GM20000 (cell line): ENCODE results near the gene MAPK1IP1L.

Experiments used
- DNase-seq: peaks from one replicate; pipeline ENCODE4 v3.0.0; 2012; ENCODE audit warnings: low spot score
- TF ChIP-seq, protein P1 (sequence below): IDR thresholded peaks from 2 replicates; pipeline ENCODE4 v1.5.1; 2012; ENCODE audit warnings: mild to moderate bottlenecking, control low read depth; ENCODE audit errors: extremely low read depth, missing control alignments

Gene MAPK1IP1L

GRCh38 chr14:55047301-55048053 lies 4.0 kb upstream of the MAPK1IP1L start:
- TF ChIP-seq, protein P1, sequence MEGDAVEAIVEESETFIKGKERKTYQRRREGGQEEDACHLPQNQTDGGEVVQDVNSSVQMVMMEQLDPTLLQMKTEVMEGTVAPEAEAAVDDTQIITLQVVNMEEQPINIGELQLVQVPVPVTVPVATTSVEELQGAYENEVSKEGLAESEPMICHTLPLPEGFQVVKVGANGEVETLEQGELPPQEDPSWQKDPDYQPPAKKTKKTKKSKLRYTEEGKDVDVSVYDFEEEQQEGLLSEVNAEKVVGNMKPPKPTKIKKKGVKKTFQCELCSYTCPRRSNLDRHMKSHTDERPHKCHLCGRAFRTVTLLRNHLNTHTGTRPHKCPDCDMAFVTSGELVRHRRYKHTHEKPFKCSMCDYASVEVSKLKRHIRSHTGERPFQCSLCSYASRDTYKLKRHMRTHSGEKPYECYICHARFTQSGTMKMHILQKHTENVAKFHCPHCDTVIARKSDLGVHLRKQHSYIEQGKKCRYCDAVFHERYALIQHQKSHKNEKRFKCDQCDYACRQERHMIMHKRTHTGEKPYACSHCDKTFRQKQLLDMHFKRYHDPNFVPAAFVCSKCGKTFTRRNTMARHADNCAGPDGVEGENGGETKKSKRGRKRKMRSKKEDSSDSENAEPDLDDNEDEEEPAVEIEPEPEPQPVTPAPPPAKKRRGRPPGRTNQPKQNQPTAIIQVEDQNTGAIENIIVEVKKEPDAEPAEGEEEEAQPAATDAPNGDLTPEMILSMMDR = no peak
- DNase-seq = no peak

DNA sequence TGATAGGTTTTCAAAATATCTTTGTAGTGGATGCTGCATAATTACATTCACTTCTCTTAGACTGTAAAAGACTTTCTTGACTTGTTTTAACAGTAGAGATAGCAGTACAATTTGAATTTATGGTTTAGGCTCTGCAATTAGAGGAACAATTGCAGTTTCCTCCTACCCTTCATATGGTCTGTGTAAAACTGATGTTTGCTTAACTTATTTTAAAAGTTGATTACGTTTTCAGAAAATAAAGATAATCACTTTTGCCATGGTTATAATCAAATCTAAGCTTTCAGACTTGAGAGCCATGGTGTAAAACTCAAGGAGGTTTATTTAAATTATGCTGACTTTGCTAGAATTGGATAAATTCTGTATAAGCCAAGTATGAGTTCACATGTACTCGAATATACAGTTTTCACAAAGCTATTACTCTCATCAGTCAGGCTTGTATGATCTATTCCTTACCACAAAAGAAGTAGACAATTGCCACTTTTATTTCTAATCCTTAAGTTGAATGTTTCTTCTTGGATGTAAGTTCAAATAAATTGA lies 2.5 kb upstream of the MAPK1IP1L start:
- no peak for DNase-seq
- TF ChIP-seq, protein P1 = no peak

DNA sequence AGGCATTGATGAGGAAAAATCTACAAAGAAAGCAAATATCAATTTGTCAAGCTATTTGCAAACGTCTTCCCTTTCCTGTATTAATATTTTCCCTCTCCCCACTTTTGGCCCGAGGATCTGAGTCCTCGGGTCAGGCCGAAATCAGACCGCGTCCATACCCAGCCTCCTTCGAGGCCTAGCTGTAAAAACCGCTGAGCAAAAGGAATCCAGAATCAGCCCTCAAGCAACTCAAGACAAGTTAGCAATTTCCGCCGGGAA lies 353 bp upstream of the MAPK1IP1L start:
- TF ChIP-seq, protein P1 = no peak

GRCh38 chr14:55052269-55052930 lies 953 bp downstream of the MAPK1IP1L start:
- TF ChIP-seq, protein P1 = no peak
- peak; percentile 38 for DNase-seq

More for the DNA sequence above, 353 bp upstream of the MAPK1IP1L start:
- no peak for DNase-seq

DNA sequence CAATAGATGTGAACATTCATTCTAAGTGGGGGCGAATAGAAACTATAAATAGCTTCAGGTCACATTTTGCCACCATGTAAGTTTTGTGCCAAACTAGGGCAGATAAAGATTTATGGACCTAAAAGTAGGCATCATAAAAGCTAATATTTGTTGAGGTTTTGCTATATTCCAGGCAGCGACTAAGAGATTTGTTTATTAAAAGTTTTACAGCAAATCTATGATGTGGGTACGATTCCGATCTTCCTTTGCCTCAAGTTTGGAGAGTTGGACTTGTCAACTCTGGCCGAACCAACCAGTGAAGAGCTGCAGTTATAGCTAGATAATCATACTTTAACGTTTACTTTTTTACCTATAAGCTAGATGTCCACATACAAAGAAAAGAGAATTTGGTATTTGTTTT lies 1.6 kb downstream of the MAPK1IP1L start:
- TF ChIP-seq, protein P1 = no peak
- no peak for DNase-seq

DNA sequence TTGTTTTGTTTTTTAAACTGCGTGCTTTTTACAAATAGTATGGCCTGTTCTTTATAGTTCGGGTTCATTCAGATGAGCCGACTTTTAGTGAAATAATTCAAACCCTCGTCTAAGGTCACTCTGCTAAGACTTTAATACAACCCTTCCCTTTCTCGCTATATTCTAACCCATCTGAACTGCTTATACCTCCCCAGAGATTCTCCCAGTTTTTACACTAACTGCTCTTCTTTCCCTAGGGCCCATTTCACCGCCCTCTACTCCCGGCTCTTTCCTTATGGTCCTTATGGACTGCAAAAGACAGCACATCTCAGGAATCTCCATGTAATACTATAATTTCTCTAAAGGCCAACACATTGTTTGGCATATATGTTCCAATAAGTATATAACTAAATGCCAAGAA lies 2.1 kb downstream of the MAPK1IP1L start:
- TF ChIP-seq, protein P1 = no peak
- no peak for DNase-seq

DNA sequence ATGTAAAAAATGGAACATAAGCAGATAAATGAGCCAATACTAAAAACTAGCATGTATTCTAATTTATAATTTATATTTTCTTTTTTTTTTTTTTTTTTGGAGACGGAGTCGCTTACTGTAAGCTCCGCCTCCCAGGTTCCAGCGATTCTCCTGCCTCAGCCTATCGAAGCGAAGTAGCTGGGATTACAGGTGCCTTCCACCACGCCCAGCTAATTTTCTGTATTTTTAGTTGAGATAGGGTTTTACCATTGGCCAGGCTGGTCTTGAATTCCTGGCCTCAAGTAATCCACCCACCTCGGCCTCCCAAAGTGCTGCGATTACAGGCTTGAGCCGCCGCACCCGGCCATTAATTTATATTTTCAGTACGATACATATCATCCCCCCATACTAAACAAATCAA lies 2.7 kb downstream of the MAPK1IP1L start:
- no peak for DNase-seq
- TF ChIP-seq, protein P1 = no peak
